ENCODE results near the gene ATAD3A.
"Not testable (repeated sequence)": the region's sequence is repeated elsewhere in the genome, so short reads cannot be mapped to it uniquely, and the experiment has no call there.

Gene ATAD3A

DNA sequence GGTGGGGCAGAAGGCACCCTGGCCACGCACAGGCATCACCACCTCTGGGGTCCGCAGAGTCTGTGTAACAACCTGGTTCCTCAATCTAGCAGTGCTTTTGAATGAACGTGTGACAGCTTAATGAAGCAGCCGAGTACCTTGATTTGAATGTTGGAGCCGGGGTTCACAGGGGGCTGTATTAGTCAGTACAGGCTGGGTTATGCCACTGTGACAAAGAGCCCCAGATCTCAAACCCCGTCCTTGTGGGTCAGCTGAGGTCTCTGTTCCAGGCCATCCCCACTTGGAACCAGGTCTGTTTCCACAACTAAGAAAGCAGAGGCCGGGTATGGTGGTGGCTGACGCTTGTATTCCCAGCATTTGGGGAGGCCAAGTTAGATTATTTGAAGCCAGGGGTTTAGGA lies 18.0 kb downstream of the ATAD3A start:
- no peak for DNase-seq (ENCODE audit: low read depth)
- TF ChIP-seq, protein P1, sequence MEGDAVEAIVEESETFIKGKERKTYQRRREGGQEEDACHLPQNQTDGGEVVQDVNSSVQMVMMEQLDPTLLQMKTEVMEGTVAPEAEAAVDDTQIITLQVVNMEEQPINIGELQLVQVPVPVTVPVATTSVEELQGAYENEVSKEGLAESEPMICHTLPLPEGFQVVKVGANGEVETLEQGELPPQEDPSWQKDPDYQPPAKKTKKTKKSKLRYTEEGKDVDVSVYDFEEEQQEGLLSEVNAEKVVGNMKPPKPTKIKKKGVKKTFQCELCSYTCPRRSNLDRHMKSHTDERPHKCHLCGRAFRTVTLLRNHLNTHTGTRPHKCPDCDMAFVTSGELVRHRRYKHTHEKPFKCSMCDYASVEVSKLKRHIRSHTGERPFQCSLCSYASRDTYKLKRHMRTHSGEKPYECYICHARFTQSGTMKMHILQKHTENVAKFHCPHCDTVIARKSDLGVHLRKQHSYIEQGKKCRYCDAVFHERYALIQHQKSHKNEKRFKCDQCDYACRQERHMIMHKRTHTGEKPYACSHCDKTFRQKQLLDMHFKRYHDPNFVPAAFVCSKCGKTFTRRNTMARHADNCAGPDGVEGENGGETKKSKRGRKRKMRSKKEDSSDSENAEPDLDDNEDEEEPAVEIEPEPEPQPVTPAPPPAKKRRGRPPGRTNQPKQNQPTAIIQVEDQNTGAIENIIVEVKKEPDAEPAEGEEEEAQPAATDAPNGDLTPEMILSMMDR (IDR thresholded peaks at IDR 0.05; ENCODE audit: insufficient read depth, low read depth, low read length, missing control alignments): no peak
- no peak overlapping the region for H3K4me3 ChIP-seq (ENCODE audit: low read depth, low read length)

DNA sequence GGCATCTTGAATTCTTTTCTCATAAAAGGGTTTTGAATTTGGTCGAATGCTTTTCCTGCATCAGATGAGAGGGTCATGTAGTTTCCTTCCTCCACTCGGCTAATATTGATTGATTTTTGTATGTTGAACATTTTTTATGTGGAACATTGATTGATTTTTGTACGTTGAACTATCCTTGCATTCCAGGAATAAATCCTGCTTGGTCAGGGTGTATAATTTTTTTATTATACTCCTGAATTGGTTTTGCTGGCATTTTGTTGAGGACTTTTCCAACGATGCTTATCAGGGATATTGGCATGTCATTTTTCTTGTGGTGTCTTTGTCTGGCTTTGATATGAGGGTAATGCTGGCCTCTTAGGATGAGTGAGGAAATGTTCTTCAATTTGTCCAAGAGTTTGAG lies 20.0 kb downstream of the ATAD3A start:
- no peak overlapping the region for H3K4me3 ChIP-seq (ENCODE audit: low read depth, low read length)
- TF ChIP-seq, protein P1 (IDR thresholded peaks at IDR 0.05; ENCODE audit: insufficient read depth, low read depth, low read length, missing control alignments): no peak
- no peak for DNase-seq (ENCODE audit: low read depth)

DNA sequence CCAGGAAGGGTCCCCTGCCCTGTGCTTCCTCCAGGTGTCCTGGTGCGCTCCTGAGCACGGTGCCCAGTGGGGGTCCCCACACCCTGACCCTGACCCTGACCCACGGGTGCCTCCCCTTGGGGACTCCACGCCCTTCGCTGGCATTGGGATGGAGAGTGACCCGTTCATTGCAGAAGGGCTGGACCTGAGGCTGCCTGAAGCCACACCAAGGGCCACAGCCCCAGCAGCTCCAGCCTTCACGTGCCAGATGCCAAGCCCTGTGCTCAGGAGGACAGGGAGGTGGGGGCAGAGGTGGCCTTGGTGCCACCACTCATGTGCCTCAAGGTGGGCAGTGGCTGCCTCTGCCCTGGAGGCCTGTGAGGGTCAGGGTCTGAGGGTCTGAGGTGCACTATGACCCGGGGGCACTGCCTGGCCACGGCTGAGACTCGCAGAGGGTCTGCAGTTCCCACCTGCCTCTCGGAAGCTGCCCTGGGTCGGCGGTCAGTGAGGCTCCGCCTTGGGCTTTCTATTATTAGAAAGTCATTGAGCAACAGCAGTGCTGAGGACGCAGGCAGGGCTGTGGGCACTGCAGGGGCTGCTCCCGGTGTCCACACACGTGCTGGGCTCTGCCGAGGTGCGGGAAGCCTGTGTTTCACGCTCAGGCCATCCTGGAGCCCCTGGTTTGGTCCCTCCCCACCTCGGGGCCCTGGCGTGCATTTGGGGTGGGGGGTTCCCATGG lies 21.4 kb downstream of the ATAD3A start:
- not testable (repeated sequence) for DNase-seq (ENCODE audit: low read depth); H3K4me3 ChIP-seq (ENCODE audit: low read depth, low read length)

DNA sequence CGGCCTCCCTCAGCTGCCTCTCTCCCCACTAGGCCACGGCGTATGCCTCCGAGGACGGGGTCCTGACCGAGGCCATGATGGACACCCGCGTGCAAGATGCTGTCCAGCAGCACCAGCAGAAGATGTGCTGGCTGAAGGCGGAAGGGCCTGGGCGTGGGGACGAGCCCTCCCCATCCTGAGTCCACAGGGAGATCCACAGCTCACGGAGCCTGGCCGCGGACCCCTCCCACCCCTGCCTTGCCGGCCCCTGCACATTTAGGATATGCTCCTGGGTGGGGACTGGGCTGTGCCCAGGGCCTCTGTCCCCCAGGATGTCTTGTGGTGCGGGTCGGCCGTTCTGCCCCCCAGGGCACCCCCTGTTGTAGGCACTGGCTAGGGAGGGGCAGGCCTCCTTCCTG lies 21.9 kb downstream of the ATAD3A start:
- not testable (repeated sequence) for H3K4me3 ChIP-seq (ENCODE audit: low read depth, low read length); DNase-seq (ENCODE audit: low read depth)

DNA sequence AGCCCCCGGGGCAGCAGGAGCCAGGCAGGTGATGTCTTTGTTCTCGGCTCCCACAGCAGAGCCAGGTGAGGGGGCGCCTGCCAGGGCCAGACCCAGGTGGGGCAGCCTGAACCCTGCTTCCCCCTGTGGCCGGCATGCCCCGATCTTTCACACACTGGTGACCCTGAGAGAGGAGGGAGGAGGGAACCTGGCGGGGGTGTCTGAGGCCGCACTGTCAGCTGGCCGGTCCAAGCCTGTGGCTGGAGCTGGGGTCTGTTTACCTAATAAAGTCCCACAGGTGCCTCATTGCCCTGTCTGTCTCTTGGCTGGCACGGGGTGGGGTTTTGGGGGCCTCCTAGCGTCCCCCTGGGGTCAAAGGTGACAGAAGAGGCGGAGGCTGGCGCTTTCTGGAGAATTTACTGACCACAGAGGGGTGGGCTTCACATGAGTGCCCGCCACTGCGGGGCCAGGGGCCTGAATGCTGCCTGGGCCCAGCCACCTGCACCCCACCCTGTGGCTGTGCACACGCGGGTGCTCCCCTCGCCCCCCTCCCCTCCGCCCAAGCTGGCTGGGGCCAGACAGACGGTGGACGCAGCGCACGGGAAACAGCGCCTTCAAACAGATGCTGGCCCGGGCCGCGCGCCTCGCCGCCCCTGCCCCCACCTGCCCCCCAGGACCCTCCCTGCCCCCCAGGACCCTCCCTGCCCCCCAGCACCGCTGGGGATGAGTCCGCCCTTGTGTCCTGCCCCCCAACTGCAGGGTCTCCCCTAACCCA lies 22.6 kb downstream of the ATAD3A start:
- TF ChIP-seq, protein P1 (IDR thresholded peaks at IDR 0.05; ENCODE audit: insufficient read depth, low read depth, low read length, missing control alignments): no peak
- no peak for DNase-seq (ENCODE audit: low read depth)
- H3K4me3 ChIP-seq (ENCODE audit: low read depth, low read length): no peak overlapping the region

DNA sequence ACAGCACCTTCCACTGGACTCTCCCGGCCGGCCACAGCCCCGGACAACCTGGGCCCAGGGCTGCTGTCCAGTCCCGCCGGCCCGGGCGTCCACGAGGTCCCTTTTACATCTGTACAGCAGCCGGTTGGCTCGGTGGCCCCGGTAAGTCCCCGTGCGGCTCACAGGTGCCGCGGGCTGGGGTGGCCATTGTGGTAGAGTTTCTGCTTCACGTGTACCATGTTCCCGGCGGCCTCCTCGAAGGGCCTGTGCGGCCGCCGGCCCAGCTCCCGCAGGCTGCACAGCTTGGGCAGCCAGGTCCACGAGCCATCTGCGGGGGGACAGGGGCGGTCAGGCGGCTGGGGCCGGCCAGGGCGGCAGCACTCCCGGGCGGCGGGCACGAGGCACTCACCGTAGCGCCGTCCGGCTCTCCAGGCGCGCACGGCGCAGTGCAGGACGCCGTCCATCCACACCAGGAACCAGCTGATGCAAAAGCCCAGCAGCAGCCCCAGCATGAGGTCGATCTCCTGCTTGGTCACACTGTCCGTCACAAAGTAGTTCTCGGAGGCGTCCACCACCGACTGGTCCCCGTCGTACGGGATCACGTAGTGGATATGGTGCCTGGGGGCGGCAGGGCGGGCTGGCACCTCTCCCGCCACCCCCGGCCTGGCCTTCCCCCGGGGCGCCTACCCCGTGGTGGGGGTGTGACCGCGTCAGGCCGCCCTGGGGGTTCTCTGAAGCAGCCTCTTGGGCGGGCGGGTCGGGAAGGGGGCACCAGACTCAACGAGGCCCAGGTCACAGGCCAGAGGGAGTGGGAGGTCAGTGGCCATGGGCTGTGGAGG lies 23.4 kb downstream of the ATAD3A start:
- TF ChIP-seq, protein P1 (IDR thresholded peaks at IDR 0.05; ENCODE audit: insufficient read depth, low read depth, low read length, missing control alignments): no peak
- no peak for DNase-seq (ENCODE audit: low read depth)
- H3K4me3 ChIP-seq (ENCODE audit: low read depth, low read length): no peak overlapping the region

DNA sequence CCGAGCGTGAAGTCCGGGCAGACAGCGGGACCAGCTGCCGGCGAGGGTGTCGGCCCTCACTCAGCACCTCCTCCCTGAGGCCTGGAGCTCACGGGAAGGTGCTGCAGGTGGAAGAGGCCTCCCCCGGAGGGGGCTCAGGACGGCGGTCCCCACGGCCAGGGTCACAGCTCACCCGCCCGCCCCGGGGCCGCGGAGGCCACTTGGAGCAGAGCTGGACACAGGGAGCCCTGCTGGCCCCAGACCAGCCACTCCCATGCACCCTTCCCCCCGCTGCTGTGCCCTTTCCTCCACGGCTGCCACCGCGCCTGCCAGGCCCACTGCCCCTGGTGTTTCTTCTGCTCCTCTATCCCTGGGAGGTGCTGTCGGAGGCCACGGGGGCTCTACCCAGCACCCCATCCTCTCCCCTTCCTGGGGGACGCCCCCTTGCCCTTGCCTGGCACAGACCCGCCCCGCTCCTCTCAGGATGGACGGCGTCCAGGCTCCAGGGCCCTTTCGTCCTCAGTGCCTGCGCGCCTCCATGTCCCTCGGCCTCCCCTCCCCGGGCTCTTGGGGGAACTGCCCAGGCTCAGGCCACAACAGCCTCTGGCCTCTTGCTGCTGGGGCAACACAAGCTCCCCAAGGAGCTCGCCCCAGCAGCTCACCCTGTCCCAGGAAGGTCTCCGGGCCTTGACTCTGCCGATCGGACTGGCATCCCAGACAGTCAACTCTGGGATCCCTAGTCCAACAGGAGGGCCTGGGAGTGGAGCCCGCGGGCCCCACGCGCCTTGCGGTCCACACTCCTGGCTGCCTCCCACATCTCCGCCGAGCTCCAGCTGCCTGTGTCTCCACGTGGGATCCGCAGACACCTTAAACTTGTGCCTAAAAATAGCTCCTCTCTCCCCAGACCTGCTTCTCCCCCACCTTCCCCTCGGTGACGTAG lies 24.3 kb downstream of the ATAD3A start:
- TF ChIP-seq, protein P1 (IDR thresholded peaks at IDR 0.05; ENCODE audit: insufficient read depth, low read depth, low read length, missing control alignments): no peak
- DNase-seq (ENCODE audit: low read depth): no peak
- no peak overlapping the region for H3K4me3 ChIP-seq (ENCODE audit: low read depth, low read length)

All from GM12865 (cell line).